ENCODE results near the gene ALAS1. TPM values are rescaled to one million over a fixed set of nuclear protein-coding genes. Genes with fewer than 3 reads are reported as not detected.
"Not testable (repeated sequence)": the region's sequence is repeated elsewhere in the genome, so short reads cannot be mapped to it uniquely, and the experiment has no call there.

The ALAS1 gene
- total RNA-seq, 4 donors from 2014 or later = 31.1 to 50.5 (median 38.9) TPM

DNA sequence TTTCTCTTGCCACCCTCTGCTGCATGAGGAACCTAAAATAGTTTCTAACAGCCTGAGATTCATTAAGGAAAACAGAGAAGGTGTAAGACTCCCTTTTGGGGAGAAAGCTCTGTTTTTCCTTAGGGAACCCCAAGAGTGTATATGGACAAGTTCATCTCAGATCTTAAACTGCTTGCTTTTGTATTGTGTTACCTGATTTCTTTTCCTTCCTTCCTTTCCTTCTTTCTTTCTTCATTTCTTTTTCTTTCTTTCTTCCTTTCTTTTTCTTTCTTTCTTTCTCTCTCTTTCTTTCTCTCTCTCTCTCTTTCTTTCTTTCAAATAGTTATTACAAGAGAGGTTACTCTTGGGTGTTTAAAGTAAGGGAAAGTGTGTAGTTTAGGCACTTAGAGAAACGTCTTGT lies 38.5 kb upstream of the ALAS1 start:
- Histone ChIP-seq H3K36me3 (no peaks in the 10 kb centered on the region), H3K4me3 (no peak overlapping the region), H3K27ac (replicated peaks in 1 of 4) (no peak overlapping the region), H3K9me3 (no peaks in the 10 kb centered on the region), H3K27me3 (no peaks in the 10 kb centered on the region), H3K4me1 (peaks cover 4 to 6% (median 6%) of the 10 kb centered on the region in 4 donors)
- TF ChIP-seq POLR2A (IDR thresholded peaks at IDR 0.05; ENCODE audit: low read depth) (no peak), CTCF (IDR thresholded peaks at IDR 0.05) (no peak), EP300 (IDR thresholded peaks at IDR 0.05) (no peak), POLR2AphosphoS5 (IDR thresholded peaks at IDR 0.05) (no peak)
- no peak for DNase-seq (ENCODE audit: extremely low spot score)
- 25% methylated on average over 1 of the region's 1 CpG for WGBS
- intact Hi-C loops (cut with DNase I) = no loop called here

DNA sequence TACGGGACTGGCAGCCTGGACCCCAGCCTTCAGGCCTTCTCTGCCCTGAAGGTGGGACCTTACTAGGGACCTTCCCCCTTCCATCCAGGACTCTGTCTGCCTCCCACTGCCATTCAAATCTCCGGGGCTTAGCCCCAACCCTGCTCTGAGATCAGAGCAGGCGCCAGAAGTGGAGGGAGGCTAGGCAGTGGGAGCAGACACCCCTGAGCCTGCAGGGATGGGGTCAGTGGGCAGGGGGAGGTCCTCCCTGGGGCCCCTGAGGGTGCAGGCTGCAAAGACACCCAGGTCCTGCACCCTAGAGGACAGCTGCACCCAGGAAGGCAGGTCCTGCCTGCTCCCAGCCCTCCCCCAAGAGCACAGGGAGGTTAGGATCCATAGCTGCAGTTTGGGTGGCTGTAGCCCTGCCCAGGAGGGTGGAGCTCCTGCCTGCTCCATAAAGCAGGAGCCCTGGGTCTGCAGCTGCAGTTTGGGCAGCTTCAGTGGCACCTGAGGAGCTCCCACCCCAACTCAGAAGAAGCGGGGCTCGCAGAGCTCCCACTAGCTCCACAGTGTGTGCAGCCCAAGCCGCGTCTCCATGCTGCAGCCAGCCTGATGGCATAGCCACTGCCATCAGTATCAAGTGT lies 35.6 kb upstream of the ALAS1 start:
- TF ChIP-seq POLR2AphosphoS5 (IDR thresholded peaks at IDR 0.05) (no peak), POLR2A (IDR thresholded peaks at IDR 0.05; ENCODE audit: low read depth) (no peak), EP300 (IDR thresholded peaks at IDR 0.05) (no peak), CTCF (IDR thresholded peaks at IDR 0.05) (no peak)
- intact Hi-C loops (cut with DNase I) = no loop called here
- 87% methylated on average over 6 of the region's 7 CpGs for WGBS
- no peak overlapping the region for H3K27ac ChIP-seq (replicated peaks in 1 of 4)
- no peak overlapping the region for H3K4me3 ChIP-seq
- no peaks in the 10 kb centered on the region for H3K27me3 ChIP-seq
- H3K4me1 ChIP-seq = no peaks in the 10 kb centered on the region
- DNase-seq (ENCODE audit: extremely low spot score) = no peak
- H3K9me3 ChIP-seq = no peaks in the 10 kb centered on the region
- no peaks in the 10 kb centered on the region for H3K36me3 ChIP-seq

DNA sequence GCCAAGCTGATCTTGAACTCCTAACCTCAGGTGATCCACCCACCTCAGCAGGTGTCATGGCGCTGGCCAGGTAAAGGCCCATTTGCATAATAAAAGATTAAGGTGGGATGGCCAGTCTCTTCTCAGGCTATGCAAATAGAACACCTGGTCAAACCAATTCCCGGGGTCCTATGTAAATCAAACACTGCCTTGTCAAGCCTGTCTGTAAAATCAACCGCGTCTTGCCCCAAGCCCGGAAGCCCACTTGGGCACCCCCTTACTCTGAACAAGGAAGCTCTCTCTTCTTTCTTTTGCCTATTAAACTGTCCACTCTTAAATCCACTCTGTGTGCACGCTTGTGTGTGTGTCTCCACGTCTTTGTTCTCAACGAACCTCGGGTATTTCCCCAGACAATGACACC lies 30.7 kb upstream of the ALAS1 start:
- DNase-seq (ENCODE audit: extremely low spot score) = no peak

GRCh38 chr3:52170217-52170616 lies 27.7 kb upstream of the ALAS1 start:
- DNase-seq (ENCODE audit: extremely low spot score); H3K27me3 ChIP-seq; H3K4me1 ChIP-seq; H3K9me3 ChIP-seq; H3K4me3 ChIP-seq; H3K27ac ChIP-seq (replicated peaks in 1 of 4); H3K36me3 ChIP-seq; intact Hi-C loops (cut with DNase I): not testable (repeated sequence)
- WGBS = 97% methylated on average over 3 of the region's 3 CpGs

More for the DNA sequence above, 30.7 kb upstream of the ALAS1 start:
- WGBS = 51% methylated on average over 9 of the region's 9 CpGs
- Histone ChIP-seq H3K27ac (replicated peaks in 1 of 4) (no peak overlapping the region), H3K27me3 (no peaks in the 10 kb centered on the region), H3K9me3 (no peaks in the 10 kb centered on the region), H3K4me3 (no peak overlapping the region), H3K4me1 (no peaks in the 10 kb centered on the region), H3K36me3 (no peaks in the 10 kb centered on the region)
- intact Hi-C loops (cut with DNase I) = no loop called here
- TF ChIP-seq POLR2AphosphoS5 (IDR thresholded peaks at IDR 0.05) = no peak
- TF ChIP-seq POLR2A (IDR thresholded peaks at IDR 0.05; ENCODE audit: low read depth) = no peak
- TF ChIP-seq CTCF (IDR thresholded peaks at IDR 0.05) = no peak
- no peak for TF ChIP-seq EP300 (IDR thresholded peaks at IDR 0.05)

DNA sequence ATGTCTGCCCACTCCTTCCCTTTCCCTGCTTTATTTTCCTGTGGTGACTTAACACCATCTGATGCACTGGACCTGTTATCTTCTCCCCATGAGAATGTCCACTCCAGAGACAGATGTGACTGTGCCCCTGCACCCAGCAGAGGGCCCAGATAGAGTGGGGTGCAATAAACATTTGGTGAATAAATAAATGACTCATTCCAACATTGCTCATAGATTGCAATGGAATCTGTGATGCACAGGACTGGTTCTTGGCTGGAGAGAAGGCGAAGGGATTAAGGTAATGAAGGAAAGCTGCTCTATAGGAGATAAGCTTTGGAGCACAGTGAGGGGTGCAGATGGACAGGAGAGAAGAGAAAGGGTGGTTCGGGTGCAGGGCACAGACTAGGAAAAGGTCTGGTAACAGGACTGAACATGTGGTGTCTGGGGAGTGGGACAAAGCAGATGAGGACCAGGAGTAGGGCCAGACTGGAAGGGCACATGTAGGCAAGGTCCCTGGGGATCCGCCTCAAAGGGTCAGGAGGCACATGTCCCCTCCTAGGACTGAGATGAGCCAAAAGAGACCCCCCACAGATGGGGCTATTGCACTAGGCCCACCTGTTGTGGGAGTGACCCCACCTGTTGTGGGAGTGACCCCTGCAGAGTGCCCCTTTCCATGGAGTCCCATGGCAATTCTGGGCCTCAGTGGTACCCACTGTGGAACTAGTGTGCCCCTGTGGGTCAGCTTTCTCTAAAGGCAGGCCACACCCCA lies 26.3 kb upstream of the ALAS1 start:
- intact Hi-C loops (cut with DNase I) = no loop called here
- no peak for TF ChIP-seq EP300 (IDR thresholded peaks at IDR 0.05)
- no peak for TF ChIP-seq CTCF (IDR thresholded peaks at IDR 0.05)
- no peak for TF ChIP-seq POLR2A (IDR thresholded peaks at IDR 0.05; ENCODE audit: low read depth)
- no peak for TF ChIP-seq POLR2AphosphoS5 (IDR thresholded peaks at IDR 0.05)
- 86% methylated on average over 3 of the region's 3 CpGs for WGBS
- H3K4me3 ChIP-seq = no peak overlapping the region
- H3K27me3 ChIP-seq = no peaks in the 10 kb centered on the region
- H3K4me1 ChIP-seq = no peaks in the 10 kb centered on the region
- no peak overlapping the region for H3K27ac ChIP-seq (replicated peaks in 1 of 4)
- no peak for DNase-seq (ENCODE audit: extremely low spot score)
- H3K36me3 ChIP-seq = no peaks in the 10 kb centered on the region
- no peaks in the 10 kb centered on the region for H3K9me3 ChIP-seq

Data from esophagus muscularis mucosa (tissue), 4 donors.